GM19328 (cell line): Measurements from ENCODE around the gene SPOCK3.

Experiments
- ATAC-seq: cut with Tn5 transposase; IDR thresholded peaks from one replicate; pipeline ENCODE4 v1.9.1; 2021; ENCODE audit warnings: mild to moderate bottlenecking, moderate library complexity; ENCODE audit not compliant: unreplicated experiment

SPOCK3 gene

DNA sequence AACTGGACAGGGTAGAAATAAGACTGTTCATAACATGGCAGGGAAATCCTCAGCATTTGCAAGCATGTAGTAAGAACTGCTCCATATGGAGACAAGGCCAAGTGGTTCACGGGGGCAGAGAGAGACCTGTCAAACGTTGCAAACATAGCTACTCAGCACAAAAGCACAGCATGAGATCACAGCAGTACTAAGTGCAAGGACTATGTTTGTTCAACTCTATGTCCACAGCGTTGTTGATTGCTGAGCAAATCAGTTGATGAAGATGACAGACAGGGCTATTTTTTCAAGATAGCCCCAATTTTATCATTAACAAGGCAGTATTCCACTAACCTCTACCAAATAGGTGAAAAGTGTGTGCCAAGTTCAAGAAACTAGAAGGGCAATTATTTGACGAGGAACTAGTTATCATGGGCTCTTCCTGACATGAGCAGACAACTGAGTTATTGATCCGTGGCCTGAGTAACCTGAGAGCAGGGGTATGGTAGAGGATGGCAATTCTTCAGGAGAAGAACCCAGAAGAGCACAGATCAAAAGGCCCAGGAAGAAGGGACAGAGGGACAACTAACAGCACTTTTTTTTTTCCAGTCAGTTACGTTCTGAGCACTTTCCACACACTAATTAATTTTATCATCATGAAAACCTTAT, 57.4 kb downstream of the SPOCK3 start:
- no peak for ATAC-seq

DNA sequence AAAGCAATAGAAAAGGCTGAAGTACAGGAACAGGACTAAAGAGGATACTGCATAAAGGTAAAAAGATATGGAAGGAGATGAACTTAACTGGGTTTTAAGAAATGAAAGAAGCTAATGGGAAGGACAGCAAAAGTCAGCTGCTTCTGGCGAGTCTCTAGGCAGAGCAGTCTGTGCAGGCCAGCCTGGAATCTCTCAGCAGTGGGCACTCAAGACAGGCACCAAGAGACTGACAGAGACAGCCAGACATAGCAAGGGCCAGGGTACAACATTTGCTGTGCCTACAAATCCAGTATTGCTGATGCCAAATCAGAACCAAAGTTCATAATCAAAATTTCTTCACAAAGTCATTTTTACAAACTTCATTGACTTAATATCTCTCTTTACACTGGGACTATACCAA, 62.4 kb downstream of the SPOCK3 start:
- ATAC-seq: no peak

DNA sequence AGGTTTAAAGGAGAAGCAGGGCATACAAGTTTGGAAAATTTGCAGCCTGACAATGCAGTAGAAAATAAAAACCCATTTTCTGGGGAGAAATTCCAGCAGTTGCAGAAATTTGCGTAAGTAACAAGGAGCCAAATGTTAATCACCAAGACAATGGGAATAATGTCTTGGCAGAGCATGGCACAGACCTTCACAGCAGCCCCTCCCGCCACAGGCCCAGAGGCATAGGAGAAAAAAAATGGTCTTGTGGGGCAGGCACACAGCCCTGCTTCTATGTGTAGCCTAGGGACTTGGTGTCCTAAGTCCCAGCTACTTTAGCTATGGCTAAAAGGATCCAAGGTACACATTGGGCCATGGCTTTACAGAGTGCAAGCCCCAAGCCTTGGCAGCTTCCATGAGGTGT, 65.7 kb downstream of the SPOCK3 start:
- no peak for ATAC-seq

DNA sequence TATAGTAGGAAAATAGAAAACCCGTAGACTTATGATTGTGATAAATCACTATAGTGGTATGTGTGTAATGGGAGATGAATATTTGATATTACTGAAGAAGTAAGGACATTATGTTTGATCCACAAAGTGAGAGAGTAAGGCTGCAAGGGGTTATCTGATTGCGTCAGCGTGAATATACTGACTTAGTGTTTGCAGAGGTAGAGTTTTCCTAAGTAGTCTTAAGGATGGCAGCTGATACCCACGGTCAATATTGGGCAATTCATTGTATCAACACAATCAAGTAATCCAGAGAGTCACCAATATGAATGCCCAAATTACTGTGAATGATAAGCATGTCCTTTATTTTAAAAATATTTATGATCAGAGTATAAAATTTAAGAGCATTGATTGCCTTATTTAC, 83.7 kb downstream of the SPOCK3 start:
- ATAC-seq: no peak

DNA sequence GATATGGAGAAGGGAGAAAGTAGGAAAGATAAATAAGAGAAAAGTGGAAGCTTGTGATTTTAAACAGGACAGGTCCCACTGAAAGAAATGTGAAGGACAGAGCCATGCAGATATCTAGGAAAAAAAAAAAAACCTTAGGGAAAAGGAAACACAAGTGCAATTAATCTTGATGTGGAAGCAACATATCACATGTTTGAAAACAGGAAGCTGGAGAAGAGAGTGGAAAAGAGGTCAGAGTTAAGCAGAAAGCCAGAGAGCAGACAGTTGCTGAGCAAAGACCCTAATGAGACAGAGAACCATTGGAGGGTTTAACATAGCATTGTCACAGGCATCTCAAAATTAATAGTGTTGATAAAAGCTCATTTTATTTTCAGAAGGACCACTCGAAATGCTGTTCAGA, 89.7 kb downstream of the SPOCK3 start:
- ATAC-seq: no peak

DNA sequence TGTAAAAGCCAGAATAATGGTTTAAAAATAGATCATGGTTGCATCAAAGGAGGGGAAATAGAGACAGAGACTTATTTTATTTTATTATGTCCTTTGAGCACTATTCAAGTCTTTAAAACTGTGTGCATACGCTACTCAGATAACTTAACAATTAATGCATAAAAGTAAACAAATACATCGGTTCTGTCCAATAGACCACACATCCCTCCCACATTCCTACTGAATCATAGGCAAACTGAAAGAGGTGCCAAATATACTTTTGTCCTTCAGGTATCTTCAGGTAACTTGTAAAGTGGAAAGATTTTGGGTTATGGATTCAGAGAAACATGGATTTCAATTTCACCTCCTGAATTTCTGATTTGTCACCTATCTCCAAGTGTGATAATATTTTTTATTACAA, 91.3 kb downstream of the SPOCK3 start:
- ATAC-seq: no peak

DNA sequence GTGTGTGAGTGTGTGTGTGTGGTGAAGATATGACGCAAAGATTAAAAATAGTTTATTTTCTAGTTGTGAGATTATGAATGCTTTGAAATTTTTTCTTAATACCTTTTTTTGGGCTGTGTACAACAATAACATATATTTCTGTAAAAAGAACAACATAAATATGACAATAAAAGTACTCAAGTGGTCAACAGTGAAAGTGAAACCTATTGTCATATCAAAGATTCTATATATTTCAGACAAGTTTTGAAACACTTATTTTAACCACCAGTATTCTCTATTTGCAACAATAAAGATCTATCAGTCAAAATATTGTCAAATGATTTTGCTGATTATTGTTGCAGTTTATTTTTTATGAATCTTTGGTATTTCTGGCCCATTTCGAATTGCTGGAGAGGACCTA, 98.0 kb downstream of the SPOCK3 start:
- no peak for ATAC-seq

DNA sequence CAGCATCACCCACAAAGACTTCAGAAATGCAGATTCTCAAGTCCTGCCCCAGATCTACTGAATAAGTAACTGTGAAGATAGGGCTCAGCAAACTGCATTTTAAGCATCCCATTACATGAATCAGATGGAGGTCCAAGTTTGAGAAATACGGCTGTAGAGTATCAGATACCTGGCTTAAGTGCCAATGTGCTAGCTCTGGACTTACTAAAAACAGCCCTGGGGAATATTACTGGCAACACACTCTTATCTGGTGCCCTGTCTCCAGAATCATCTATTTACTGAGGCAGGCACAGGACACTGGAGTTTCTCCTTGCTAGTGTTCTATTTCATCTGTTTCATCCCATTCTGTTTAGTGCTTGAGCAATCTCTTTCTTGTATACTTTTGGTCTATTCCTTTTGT, 105.1 kb downstream of the SPOCK3 start:
- no peak for ATAC-seq

DNA sequence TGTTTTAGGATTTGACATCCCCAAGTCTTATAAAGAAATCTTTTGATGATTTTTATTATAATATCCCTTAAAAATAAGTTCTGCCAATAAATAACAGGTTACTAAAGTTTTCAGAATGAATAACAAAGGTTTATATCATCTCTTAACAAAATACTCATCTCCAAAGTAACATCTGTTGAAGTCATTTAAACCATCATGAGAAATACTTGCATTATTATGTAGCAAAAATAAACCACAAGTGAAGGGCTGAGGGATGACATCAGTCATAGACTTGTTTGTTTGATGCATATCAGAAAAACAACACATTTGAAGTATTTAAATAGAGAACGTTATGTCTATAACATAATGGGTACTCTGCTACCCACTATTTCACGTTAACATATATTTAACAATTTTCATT, 114.9 kb downstream of the SPOCK3 start:
- no peak for ATAC-seq

DNA sequence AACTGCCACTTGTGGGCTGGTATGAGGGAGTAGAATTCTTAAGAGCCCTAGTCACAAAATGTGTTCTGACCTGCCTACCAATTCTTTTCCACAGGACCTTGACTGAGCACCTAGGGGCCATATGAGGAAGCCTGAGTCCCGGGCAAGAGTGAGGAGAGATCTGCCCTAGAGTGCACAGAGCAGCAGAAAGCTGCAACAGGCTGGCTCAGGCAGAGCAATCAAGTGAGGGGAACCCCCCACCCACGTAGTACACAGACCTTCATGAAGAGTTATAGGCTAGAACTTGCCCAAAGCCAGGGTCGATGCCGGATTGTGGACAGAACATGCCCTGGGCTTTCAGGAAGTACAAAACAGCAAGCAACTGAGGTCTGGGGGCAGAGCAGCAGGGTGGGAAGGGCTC, 117.0 kb downstream of the SPOCK3 start:
- no peak for ATAC-seq

DNA sequence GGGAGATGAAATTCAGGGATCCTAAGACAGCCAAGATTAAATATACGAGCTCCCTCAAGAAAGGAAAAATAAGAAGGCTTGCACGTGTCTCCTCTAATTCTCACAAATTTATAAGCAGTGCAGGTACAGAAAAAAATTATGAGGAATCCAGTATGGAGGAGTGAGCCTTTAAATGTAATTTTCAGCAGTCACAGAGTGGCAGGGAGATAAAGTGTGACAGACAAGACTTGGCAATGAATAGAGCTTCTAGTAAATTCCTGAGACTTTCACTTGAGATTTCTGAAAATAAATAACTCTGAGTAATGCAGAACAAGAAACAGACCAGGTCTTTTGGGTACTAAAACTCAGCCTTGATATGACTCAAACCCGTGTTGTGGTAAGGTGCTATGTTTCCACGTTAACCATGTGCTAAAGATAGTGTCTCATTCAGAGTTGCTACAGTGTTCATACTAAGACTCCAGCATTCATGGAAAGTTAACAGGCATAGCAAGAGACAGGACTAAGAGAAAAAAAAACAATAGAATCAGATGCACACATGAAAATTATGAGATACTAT, 119.8 kb downstream of the SPOCK3 start:
- ATAC-seq: no peak

DNA sequence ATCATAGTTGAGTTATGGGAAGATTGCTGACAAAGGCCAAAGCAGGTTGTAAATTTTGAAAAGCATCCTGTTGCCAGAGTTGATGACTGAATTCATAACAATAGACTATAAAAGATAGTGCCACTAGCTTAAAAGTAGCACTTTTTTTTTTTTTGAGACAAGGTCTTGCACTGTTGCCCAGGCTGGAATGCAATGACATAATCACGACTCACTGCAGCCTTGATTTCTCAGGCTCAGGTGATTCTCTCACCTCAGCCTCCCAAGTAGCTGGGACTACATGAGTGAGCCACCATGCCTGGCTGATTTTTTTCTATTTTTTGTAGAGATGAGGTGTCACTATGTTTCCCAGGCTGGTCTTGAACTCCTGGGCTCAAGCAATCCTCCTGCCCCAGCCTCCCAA, 122.7 kb downstream of the SPOCK3 start:
- ATAC-seq: no peak

DNA sequence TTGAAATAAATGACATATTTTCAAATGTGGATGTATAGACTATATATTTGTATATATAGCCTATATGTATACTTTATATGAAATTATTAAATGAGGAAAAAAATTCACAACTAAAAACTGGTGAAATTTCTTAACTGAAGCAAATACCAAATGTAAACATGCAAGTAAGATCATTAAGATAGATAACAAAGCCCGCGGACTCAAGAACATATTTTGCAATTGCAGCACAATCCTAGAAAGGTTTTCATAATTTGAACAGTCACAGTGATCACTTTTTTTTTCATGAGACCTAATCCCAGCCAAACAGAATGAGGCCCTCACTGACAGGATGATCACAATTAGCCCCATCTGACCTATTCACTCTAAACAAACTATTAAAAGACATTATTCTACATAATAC, 123.2 kb downstream of the SPOCK3 start:
- ATAC-seq: no peak

DNA sequence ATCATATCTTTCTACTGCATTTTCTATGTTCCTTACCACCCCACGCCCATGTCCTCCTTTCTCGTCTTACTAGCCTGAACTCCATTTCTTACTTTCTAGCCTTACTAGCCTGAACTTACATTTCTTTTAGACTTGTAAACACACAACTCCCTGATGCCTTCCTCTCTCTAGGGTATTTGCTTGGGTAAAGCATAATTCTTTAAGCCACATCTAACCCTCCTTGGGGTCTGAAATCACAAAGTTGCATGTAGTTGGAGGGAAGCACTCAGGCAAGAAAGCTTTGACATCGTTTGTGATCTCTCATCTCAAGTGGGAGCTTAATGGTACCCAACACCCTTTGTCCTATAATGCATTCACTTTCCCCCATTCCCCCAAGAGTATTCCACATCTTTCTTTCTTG, 124.4 kb downstream of the SPOCK3 start:
- no peak for ATAC-seq

DNA sequence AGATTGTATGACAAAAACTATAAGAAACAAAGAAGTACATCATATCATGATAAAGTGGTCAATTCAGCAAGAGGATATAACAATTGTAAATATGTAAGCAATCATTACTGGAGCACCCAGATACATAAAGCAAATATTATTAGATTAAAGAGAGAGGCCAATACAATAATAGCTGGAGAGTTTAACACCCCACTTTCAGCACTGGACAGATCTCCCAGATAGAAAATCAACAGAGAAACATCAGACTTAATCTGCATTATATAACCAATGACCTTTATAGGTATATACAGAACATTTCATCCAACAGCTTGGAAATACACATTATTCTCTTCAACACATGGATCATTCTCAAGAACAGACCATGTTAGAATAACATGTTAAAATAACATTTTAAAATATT, 128.4 kb downstream of the SPOCK3 start:
- no peak for ATAC-seq

DNA sequence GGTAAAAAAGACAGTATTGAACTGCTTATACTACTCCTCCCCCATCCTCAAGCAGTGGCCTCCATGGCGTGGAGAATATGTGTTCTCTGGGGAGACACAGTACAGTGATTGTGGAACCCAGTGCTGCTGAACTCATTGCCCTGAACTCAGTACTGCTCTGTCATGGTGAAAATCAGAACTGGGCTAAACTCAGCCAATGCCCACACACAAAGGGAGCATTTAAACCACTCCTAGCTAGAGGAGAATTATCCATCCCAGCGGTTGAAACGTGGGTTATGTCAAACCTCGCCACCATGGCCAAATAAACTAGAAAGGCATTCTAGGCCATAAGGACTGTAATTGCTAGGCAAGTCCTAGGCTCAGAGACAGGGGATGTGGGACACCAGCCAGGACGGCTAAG, 131.8 kb downstream of the SPOCK3 start:
- ATAC-seq: no peak

DNA sequence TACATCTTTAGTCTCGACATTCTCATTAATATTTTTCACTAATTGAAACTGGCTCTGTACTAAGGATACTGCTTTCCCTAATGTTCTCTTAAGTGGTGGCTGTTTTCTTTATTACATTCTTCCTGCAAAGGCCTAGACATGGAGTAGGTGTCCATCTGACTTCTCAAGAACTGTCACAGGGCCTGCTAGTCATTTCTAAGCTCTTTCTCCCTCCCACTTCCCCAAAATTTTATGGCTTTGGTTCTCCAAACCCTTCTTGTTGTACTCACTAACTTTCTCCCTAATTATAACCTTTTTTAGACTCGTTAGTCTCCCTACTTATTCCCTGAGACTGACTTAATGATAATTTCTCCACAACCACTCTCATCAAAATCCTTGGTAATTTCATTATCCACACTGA, 133.3 kb downstream of the SPOCK3 start:
- no peak for ATAC-seq

DNA sequence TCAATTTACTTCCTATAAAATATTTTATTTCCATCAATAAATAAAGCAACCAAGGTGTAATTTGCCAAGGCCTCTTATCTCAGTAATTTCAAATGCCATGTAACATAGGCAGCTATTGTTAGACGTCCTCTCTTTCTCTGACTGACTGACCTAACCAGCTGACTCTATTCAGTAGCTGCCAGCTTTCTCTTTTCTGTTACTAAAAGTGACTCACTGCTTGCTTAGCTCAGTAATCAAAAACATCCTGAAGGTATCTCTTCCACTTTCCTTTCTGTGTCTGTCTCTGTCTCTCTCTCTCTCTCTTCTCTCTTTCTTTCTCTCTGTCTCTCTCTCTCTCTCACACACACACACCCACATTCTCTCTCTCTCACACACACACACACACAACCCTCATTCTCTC, 134.2 kb downstream of the SPOCK3 start:
- no peak for ATAC-seq

DNA sequence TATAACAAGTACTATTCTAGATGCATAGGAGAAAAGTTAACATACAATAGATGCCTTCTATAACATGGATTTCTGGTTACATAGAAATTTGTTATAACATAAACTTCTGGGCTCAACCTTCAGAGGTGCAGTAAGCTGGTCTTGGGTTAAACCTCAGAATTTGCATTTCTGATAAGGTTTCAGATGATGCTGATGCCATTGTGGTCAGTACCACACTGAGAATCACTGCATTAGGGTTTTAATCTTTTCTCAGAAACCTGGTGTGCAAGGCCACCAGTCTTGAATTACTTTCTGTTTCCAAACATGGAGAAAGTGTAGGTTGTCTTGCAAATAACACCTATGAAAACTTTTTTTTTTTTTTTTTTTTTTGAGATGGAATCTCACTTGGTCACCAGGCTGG, 146.2 kb downstream of the SPOCK3 start:
- no peak for ATAC-seq

DNA sequence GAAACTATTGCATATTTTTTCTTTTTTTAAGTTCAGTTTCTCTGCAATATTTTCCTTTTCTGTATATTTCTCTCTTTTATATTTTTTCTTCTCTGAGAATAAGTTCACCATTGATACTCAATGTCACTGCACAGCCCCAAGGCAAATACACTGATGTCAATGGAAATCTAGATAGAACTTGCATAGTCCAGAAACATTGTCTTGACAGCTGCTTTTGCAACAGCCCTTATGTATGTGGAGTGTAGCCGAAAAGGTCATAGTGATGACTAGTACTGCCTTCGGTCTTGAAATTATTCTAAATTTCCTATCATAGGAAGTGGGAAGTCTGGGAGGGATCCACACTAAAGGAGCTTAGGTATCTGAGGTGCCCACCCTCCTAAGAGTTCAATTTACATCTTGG, 150.0 kb downstream of the SPOCK3 start:
- ATAC-seq: no peak

DNA sequence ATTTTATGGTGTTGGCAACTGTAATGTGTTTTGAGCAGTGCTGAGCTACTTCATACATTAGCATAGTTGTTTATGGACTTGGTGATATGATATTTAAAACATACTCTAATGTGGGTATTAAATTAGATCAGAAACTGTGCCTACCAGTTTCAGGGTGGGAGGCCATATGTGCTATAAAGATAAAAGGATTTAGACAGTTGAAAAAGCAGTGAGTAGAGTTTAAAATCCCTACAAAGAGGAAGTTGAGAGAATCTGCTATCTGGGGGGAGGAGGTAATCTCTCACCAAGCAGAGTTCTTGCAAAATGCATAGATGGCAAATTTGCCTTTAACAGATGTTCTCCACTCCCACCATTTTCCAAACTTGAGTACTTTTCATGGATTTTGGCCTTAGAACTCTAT, 154.5 kb downstream of the SPOCK3 start:
- no peak for ATAC-seq

DNA sequence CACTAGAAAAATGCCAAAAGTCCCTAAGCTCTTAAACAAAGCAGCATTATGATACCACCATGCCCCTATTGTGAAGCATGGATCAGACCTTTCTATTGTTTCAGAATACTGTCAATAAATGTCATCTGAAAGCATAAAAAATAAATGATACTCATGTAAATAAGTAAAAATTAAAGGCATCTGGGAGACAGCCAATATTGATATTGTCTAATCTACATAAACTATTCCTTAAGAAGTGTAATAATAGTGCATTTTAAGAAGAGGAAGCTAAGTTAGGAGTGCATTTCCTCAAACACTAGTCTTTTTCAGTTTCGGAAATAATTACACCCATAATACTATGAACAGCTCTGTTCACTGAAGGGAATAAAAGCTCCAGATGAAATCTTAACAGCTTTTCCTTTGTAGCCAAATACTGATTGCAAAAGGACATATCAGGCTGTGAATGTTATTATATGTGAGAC, 181.6 kb downstream of the SPOCK3 start:
- no peak for ATAC-seq

DNA sequence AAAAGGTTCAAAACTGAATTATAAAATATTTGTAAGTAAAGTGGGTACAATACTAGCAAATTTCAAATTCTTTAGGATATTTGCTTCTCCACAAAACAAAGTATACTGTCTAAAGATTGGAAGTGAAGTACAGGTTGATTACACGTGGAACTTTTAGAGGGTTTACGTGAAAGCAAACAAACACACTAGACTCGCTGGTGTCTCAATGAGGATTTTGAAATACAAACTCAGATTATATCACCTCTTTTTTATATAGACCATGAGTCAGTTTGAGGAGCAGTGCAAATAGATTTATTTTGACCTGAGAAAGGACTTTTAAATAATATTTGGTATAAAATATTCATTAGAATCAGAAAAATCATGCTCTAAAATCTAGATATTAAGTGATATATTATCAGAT, 185.0 kb downstream of the SPOCK3 start:
- ATAC-seq: no peak
